A549 (cell line): ENCODE data around the gene PCNT. TPM values are rescaled to one million over a fixed set of nuclear protein-coding genes. Genes with fewer than 3 reads are reported as not detected.

ENCODE experiments used
- ATAC-seq, 2 experiments: fragments of 200-7000 bp in 1 of 2; fragments of >200 bp in 1 of 2; cut with Nextera tagmentation in 1 of 2; cut with Tn5 transposase in 1 of 2; 3 replicates each; pipeline versions ENCODE4 v1.8.0 to v1.9.1; 2018 to 2020; ENCODE audit warnings: mild to moderate bottlenecking in 1 of 2, moderate library complexity in 1 of 2
- CTCF ChIA-PET: fragments of 300-600 bp; sonication (Branson Sonifier 250); formaldehyde crosslinking; extraction: SDS; loops from one replicate; lab custom pipeline; 2021; ENCODE audit warnings: antibody characterized with exemption, inconsistent platforms; lab: Yijun Ruan, JAX
- POLR2A ChIA-PET: fragments of 350-600 bp; formaldehyde crosslinking; extraction: SDS; loops from one replicate; lab custom pipeline; 2021; ENCODE audit warnings: antibody characterized with exemption, inconsistent platforms; lab: Yijun Ruan, JAX
- DNase-seq, 2 experiments: peaks; one replicate each; pipeline versions ENCODE4 v3.0.0 to v3.0.0-alpha.2; 2011 to 2016; ENCODE audit warnings: low read depth in 1 of 2, low spot score in 1 of 2
- FAIRE-seq: peaks from 2 replicates; lab custom pipeline; 2011; peaks lifted over from hg19 to GRCh38; lab: Jason Lieb, UNC
- H3K27ac ChIP-seq, 2 experiments: fragments of >200 bp; sonication (Bioruptor Twin); formaldehyde crosslinking; 3 replicates each; pipeline ENCODE4 v1.5.1; 2016 to 2017
- H3K4me1 ChIP-seq: fragments of >200 bp; sonication (Bioruptor Twin); formaldehyde crosslinking; 3 replicates; pipeline ENCODE4 v1.6.1; 2016
- H3K4me2 ChIP-seq: fragments of >200 bp; sonication (Bioruptor Twin); formaldehyde crosslinking; 3 replicates; pipeline ENCODE4 v1.6.1; 2016
- H3K4me3 ChIP-seq: fragments of >200 bp; sonication (Bioruptor Twin); formaldehyde crosslinking; 3 replicates; pipeline ENCODE4 v1.5.1; 2016
- H3K9me3 ChIP-seq: fragments of >200 bp; sonication (Bioruptor Twin); formaldehyde crosslinking; 3 replicates; pipeline ENCODE4 v1.6.1; 2016
- BHLHE40 ChIP-seq: IDR thresholded peaks from 2 replicates; pipeline ENCODE4 v1.6.1; 2012; ENCODE audit warnings: low read depth, low read length, inconsistent platforms
- CHD2 ChIP-seq: fragments of 150-350 bp; IDR thresholded peaks from 2 replicates; pipeline ENCODE4 v1.6.1; 2014; ENCODE audit warnings: low read length; ENCODE audit not compliant: partially characterized antibody
- CHD4 ChIP-seq: fragments of 200-600 bp; sonication (generic); IDR thresholded peaks from 2 replicates; pipeline ENCODE4 v1.6.1; 2016; ENCODE audit warnings: antibody characterized with exemption, mild to moderate bottlenecking, borderline replicate concordance
- EHMT2 ChIP-seq: fragments of 200-600 bp; sonication (generic); IDR thresholded peaks from 2 replicates; pipeline ENCODE4 v1.6.1; 2016; ENCODE audit warnings: antibody characterized with exemption, low read depth, mild to moderate bottlenecking, moderate library complexity
- EP300 ChIP-seq, 2 experiments: fragments of >200 bp; sonication (Bioruptor Twin); formaldehyde crosslinking; IDR thresholded peaks; 2 replicates in 1 of 2; 3 replicates in 1 of 2; pipeline ENCODE4 v1.6.1; 2016 to 2017
- ESRRA ChIP-seq: fragments of 150-350 bp; IDR thresholded peaks from 2 replicates; pipeline ENCODE4 v1.6.1; 2014; ENCODE audit warnings: mild to moderate bottlenecking, low read length, borderline replicate concordance
- GATA3 ChIP-seq: IDR thresholded peaks from 2 replicates; pipeline ENCODE4 v1.6.1; 2012; ENCODE audit warnings: borderline replicate concordance
- HEYL ChIP-seq: fragments of 250-450 bp; sonication (Bioruptor Pico); IDR thresholded peaks from 2 replicates; pipeline ENCODE4 v1.8.0; 2021; ENCODE audit warnings: mild to moderate bottlenecking, moderate library complexity
- HOXB13 ChIP-seq: fragments of 250-450 bp; sonication (Bioruptor Pico); IDR thresholded peaks from 2 replicates; pipeline ENCODE4 v1.5.0; 2020; ENCODE audit warnings: low read depth, mild to moderate bottlenecking, moderate library complexity
- JUNB ChIP-seq: fragments of >200 bp; sonication (Bioruptor Twin); formaldehyde crosslinking; IDR thresholded peaks from 2 replicates; pipeline ENCODE4 v1.6.1; 2016
- KDM5A ChIP-seq: fragments of 200-600 bp; sonication (generic); IDR thresholded peaks from 2 replicates; pipeline ENCODE4 v1.6.1; 2016; ENCODE audit warnings: antibody characterized with exemption, mild to moderate bottlenecking
- MAFK ChIP-seq: fragments of 450-650 bp; IDR thresholded peaks from 2 replicates; pipeline ENCODE4 v1.6.1; 2014; ENCODE audit not compliant: partially characterized antibody
- NR3C1 ChIP-seq: fragments of >200 bp; sonication (Bioruptor Twin); formaldehyde crosslinking; IDR thresholded peaks from 3 replicates; pipeline ENCODE4 v1.6.1; 2017
- PHF8 ChIP-seq: fragments of 200-600 bp; sonication (generic); IDR thresholded peaks from 2 replicates; pipeline ENCODE4 v1.6.1; 2016; ENCODE audit warnings: low read depth, mild to moderate bottlenecking, antibody characterized with exemption, moderate library complexity, borderline replicate concordance
- RAD21 ChIP-seq, 2 experiments: fragments of >200 bp in 1 of 2; sonication (Bioruptor Twin) in 1 of 2; formaldehyde crosslinking in 1 of 2; IDR thresholded peaks in 1 of 2; conservative IDR thresholded peaks in 1 of 2; 2 replicates in 1 of 2; 3 replicates in 1 of 2; pipeline ENCODE4 v1.6.1; 2012 to 2018; ENCODE audit warnings: inconsistent platforms in 1 of 2
- SREBF2 ChIP-seq: fragments of 450-650 bp; IDR thresholded peaks from 2 replicates; pipeline ENCODE4 v1.6.1; 2014; ENCODE audit warnings: mild to moderate bottlenecking, moderate library complexity
- TP53 ChIP-seq: fragments of 250-450 bp; sonication (Bioruptor Pico); IDR thresholded peaks from 2 replicates; pipeline ENCODE4 v1.5.0; 2021; ENCODE audit warnings: mild to moderate bottlenecking, moderate library complexity
- ZC3H11A ChIP-seq: fragments of 450-650 bp; IDR thresholded peaks from 2 replicates; pipeline ENCODE4 v1.6.1; 2014; ENCODE audit warnings: antibody characterized with exemption, mild to moderate bottlenecking
- ZSCAN20 ChIP-seq: fragments of 250-450 bp; sonication (Bioruptor Pico); IDR thresholded peaks from 2 replicates; pipeline ENCODE4 v1.8.0; 2022; ENCODE audit warnings: mild to moderate bottlenecking, moderate library complexity
- WGBS: methylation state at CpG from one replicate; pipeline ENCODE4 v1.1.6; 2017; ENCODE audit errors: missing lambda C conversion rate; 5-methylcytosine and 5-hydroxymethylcytosine counted together
- polyA plus RNA-seq, 4 experiments: library from polyadenylated mRNA; depleted of rRNA in 3 of 4; stranded (reverse); fragments of >200 nt; fragmentation: RNase III in 1 of 4; extraction: RNeasy Plus Mini Kit Qiagen cat#74134 plus additional on column Dnase treatment in 1 of 4; gene quantifications; 2 replicates in 3 of 4; 3 replicates in 1 of 4; pipeline ENCODE4 v1.2.3, GENCODE V29; 2011 to 2017
- TF ChIP-seq, protein P1 (sequence below): fragments of 250-450 bp; sonication (Bioruptor Pico); IDR thresholded peaks from 2 replicates; pipeline ENCODE4 v1.5.0; 2021; ENCODE audit warnings: mild to moderate bottlenecking, moderate library complexity, borderline replicate concordance
- TF ChIP-seq, protein P2 (sequence below): fragments of 450-650 bp; IDR thresholded peaks from 2 replicates; pipeline ENCODE4 v1.6.1; 2014; ENCODE audit warnings: antibody characterized with exemption
- TF ChIP-seq, protein P3 (sequence below): fragments of >200 bp; sonication (Bioruptor Twin); formaldehyde crosslinking; IDR thresholded peaks from 2 replicates; pipeline ENCODE4 v1.6.1; 2016
- TF ChIP-seq, protein P4 (sequence below): IDR thresholded peaks from 2 replicates; pipeline ENCODE4 v1.6.1; 2012

Gene PCNT
- polyA plus RNA-seq, 2 of the 4 experiments (the other 2 are of a cell fraction): 11.1 to 14.6 TPM

DNA sequence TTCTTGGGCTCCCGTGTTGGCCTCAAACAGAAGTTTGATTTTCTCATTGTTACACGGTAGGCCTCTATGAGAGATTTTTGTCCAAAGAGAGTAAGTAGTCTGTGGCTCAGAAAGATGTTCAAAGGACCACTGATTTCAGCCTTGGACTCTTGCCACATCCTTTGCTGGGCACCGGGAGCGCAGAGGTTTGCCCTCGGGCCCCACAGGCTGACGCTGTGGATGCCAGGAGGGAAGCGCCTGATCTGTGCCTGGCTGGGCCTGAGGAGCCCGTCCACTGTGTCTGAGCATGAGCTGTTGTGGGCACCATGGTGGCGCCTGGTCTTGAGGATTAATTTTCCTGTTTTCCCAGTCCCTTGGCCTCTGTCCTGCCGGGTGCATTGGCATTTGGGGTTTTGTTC lies 52.3 kb downstream of the PCNT start (continued):
- TF ChIP-seq, protein P1, sequence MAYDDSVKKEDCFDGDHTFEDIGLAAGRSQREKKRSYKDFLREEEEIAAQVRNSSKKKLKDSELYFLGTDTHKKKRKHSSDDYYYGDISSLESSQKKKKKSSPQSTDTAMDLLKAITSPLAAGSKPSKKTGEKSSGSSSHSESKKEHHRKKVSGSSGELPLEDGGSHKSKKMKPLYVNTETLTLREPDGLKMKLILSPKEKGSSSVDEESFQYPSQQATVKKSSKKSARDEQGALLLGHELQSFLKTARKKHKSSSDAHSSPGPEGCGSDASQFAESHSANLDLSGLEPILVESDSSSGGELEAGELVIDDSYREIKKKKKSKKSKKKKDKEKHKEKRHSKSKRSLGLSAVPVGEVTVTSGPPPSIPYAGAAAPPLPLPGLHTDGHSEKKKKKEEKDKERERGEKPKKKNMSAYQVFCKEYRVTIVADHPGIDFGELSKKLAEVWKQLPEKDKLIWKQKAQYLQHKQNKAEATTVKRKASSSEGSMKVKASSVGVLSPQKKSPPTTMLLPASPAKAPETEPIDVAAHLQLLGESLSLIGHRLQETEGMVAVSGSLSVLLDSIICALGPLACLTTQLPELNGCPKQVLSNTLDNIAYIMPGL (CRISPR knock-in tag): no peak
- TF ChIP-seq BHLHE40 (no peak), CHD4 (no peak), CHD2 (no peak)

DNA sequence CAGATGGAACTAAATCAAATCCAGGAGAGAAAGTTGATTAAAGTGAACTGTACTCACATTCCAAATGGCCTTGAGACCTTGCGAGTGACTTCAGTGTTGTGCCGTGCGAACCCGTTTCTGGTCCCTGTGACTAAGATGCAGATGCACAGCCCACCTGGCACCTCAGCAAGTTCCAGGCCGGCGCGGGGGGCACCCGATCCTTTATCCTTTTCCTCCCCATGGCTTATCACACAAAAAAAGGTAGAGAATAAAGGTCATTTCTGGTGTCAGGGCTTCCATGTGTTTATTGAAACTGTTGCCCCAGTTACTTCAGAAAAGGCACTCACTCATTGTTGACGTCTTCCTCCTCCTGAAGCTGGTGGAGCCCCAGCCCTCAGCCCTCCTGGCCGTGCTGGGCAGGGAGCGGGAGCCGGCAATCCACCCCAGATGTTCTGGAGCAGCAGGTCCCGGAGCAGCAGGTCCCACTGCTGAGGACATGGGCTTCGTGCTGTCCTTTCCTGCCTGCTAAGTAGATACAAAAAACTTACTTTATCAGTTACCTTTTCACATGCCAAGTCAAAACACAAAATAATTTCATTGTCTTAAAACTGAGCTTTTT lies 53.0 kb downstream of the PCNT start:
- Histone ChIP-seq H3K27ac (no peak overlapping the region), H3K4me3 (no peak overlapping the region), H3K4me1 (no peaks in the 10 kb centered on the region), H3K9me3 (no peaks in the 10 kb centered on the region), H3K4me2 (no peak overlapping the region)
- ATAC-seq (no peak), DNase-seq (no peak), FAIRE-seq (no peak)
- WGBS: 98% methylated on average over 13 of the region's 14 CpGs
- ChIA-PET POLR2A (no interaction called here), CTCF (interaction anchor here (0.9 kb wide), 1 partner anchor 9 kb away, joined by 3 read pairs; no protein-coding TSS in a partner anchor)
- TF ChIP-seq ZSCAN20 (no peak), HEYL (CRISPR knock-in tag) (no peak), TP53 (CRISPR knock-in tag) (no peak), EHMT2 (no peak), RAD21 (conservative IDR thresholded peaks at IDR 0.05 in 1 of 2, IDR thresholded peaks at IDR 0.05 in 1 of 2) (no peak), ESRRA (no peak), SREBF2 (no peak), GATA3 (no peak), CHD2 (no peak), MAFK (no peak), EP300 (IDR thresholded peaks at IDR 0.05) (no peak), NR3C1 (no peak), JUNB (no peak), ZC3H11A (no peak), PHF8 (no peak)
- TF ChIP-seq, protein P2, sequence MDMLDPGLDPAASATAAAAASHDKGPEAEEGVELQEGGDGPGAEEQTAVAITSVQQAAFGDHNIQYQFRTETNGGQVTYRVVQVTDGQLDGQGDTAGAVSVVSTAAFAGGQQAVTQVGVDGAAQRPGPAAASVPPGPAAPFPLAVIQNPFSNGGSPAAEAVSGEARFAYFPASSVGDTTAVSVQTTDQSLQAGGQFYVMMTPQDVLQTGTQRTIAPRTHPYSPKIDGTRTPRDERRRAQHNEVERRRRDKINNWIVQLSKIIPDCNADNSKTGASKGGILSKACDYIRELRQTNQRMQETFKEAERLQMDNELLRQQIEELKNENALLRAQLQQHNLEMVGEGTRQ: no peak
- TF ChIP-seq, protein P3, sequence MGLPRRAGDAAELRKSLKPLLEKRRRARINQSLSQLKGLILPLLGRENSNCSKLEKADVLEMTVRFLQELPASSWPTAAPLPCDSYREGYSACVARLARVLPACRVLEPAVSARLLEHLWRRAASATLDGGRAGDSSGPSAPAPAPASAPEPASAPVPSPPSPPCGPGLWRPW: no peak
- TF ChIP-seq, protein P4, sequence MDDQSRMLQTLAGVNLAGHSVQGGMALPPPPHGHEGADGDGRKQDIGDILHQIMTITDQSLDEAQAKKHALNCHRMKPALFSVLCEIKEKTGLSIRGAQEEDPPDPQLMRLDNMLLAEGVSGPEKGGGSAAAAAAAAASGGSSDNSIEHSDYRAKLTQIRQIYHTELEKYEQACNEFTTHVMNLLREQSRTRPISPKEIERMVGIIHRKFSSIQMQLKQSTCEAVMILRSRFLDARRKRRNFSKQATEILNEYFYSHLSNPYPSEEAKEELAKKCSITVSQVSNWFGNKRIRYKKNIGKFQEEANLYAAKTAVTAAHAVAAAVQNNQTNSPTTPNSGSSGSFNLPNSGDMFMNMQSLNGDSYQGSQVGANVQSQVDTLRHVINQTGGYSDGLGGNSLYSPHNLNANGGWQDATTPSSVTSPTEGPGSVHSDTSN: no peak

DNA sequence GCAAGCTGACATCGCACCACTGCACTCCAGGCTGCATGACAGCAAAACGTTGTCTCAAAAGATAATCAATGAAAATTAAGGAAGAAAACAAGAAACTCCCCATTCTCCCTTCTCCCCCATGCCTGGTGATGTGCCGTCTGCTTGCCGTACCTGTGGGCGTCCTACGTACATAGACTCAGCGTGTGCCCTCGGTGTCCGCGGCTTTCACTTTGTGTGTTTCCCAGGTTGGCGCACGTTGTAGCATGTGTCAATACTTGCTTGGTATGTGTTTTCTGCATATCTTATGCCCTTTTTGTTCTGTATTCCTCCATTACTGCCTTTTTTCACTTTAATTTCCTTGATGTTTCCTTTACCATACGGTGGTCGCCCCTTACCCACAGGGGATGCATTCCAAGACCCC lies 53.8 kb downstream of the PCNT start:
- WGBS: 95% methylated on average over 14 of the region's 14 CpGs

More for the DNA sequence above, 53.8 kb downstream of the PCNT start:
- ATAC-seq (no peak), FAIRE-seq (no peak), DNase-seq (no peak)
- no peaks in the 10 kb centered on the region for H3K9me3 ChIP-seq
- no peak overlapping the region for H3K27ac ChIP-seq
- no peak overlapping the region for H3K4me2 ChIP-seq
- CTCF ChIA-PET: interaction anchor here (0.9 kb wide), 1 partner anchor 10 kb away, joined by 3 read pairs; no protein-coding TSS in a partner anchor
- no peak overlapping the region for H3K4me3 ChIP-seq
- H3K4me1 ChIP-seq: no peaks in the 10 kb centered on the region
- POLR2A ChIA-PET: no interaction called here
- TF ChIP-seq GATA3 (no peak), KDM5A (no peak), HOXB13 (CRISPR knock-in tag) (no peak), HEYL (CRISPR knock-in tag) (no peak), EHMT2 (no peak)
- TF ChIP-seq, all 56 proteins: peak for 0
